Stomach smooth muscle (tissue), 2 donors: ENCODE results near the gene RNF152.
A peak's percentile ranks its signal among the peaks of the same experiment; 100 is the strongest.

Experiments used
- H3K27ac ChIP-seq: one replicate; pipeline ENCODE4 v1.7.0; 2013; ENCODE audit warnings: mild to moderate bottlenecking, low read length, inconsistent platforms
- H3K27me3 ChIP-seq, 2 donors: one replicate each; pipeline ENCODE4 v1.7.0; 2013; ENCODE audit warnings: low read length in 2 of 2; ENCODE audit not compliant: insufficient read depth in 2 of 2, control insufficient read depth in 1 of 2
- H3K36me3 ChIP-seq, 2 donors: one replicate each; pipeline ENCODE4 v1.7.0; 2013; ENCODE audit warnings: low read length in 2 of 2; ENCODE audit not compliant: control insufficient read depth in 2 of 2, insufficient read depth in 2 of 2
- H3K4me1 ChIP-seq: one replicate; pipeline ENCODE4 v1.7.0; 2013; ENCODE audit warnings: low read length; ENCODE audit not compliant: control insufficient read depth, insufficient read depth
- H3K4me3 ChIP-seq, 2 donors: one replicate each; pipeline ENCODE4 v1.7.0; 2013; ENCODE audit warnings: low read length in 2 of 2
- H3K9ac ChIP-seq, 2 donors: one replicate each; pipeline ENCODE4 v1.7.0; 2013; ENCODE audit warnings: low read length in 2 of 2, mild to moderate bottlenecking in 1 of 2
- H3K9me3 ChIP-seq, 2 donors: one replicate each; pipeline ENCODE4 v1.7.0; 2013; ENCODE audit warnings: low read length in 2 of 2; ENCODE audit not compliant: control insufficient read depth in 2 of 2
- donor health status: healthy.
- donor health status: Pancreatic carcinoma.

RNF152 gene

GRCh38 chr18:61893971-61894750 lies 1.4 kb upstream of the RNF152 start:
- Histone ChIP-seq H3K36me3 (no peaks in the 10 kb centered on the region), H3K4me1 (peaks cover 20% of the 10 kb centered on the region), H3K27me3 (no peaks in the 10 kb centered on the region), H3K4me3 (peak overlapping the region; percentile 72 to 85), H3K9me3 (no peaks in the 10 kb centered on the region), H3K9ac (peak overlapping the region; percentile 55 to 63), H3K27ac (peak overlapping the region; percentile 53)

- Histone ChIP-seq H3K9ac (peak overlapping the region; percentile 47 to 63), H3K4me1 (peaks cover 20% of the 10 kb centered on the region), H3K27ac (peak overlapping the region; percentile 31), H3K36me3 (no peaks in the 10 kb centered on the region), H3K27me3 (no peaks in the 10 kb centered on the region), H3K4me3 (peak overlapping the region; percentile 72 to 85), H3K9me3 (no peaks in the 10 kb centered on the region)
Measured at GRCh38 chr18:61893309-61893970, 633 bp upstream of the RNF152 start.

GRCh38 chr18:61891894-61892293 lies 913 bp downstream of the RNF152 start:
- H3K27ac ChIP-seq: no peak overlapping the region
- peaks cover 20% of the 10 kb centered on the region for H3K4me1 ChIP-seq
- H3K36me3 ChIP-seq: peaks cover 0 to 3% of the 10 kb centered on the region in 2 donors

GRCh38 chr18:61891271-61891670 lies 1.5 kb downstream of the RNF152 start:
- H3K4me1 ChIP-seq: peaks cover 19% of the 10 kb centered on the region
- H3K4me3 ChIP-seq: no peak overlapping the region
- peaks cover 0 to 3% of the 10 kb centered on the region in 2 donors for H3K36me3 ChIP-seq
- H3K9ac ChIP-seq: no peak overlapping the region
- H3K27me3 ChIP-seq: no peaks in the 10 kb centered on the region
- no peak overlapping the region for H3K27ac ChIP-seq
- no peaks in the 10 kb centered on the region for H3K9me3 ChIP-seq

More at GRCh38 chr18:61891894-61892293, 913 bp downstream of the RNF152 start:
- H3K9me3 ChIP-seq: no peaks in the 10 kb centered on the region
- no peaks in the 10 kb centered on the region for H3K27me3 ChIP-seq
- H3K9ac ChIP-seq: no peak overlapping the region
- peak overlapping the region in 1 of 2 donors; percentile 85 for H3K4me3 ChIP-seq

- no peak overlapping the region for H3K4me3 ChIP-seq
- no peaks in the 10 kb centered on the region for H3K27me3 ChIP-seq
- no peak overlapping the region for H3K27ac ChIP-seq
- H3K36me3 ChIP-seq: peaks cover 0 to 3% of the 10 kb centered on the region in 2 donors
- H3K9ac ChIP-seq: no peak overlapping the region
- peaks cover 15% of the 10 kb centered on the region for H3K4me1 ChIP-seq
- H3K9me3 ChIP-seq: no peaks in the 10 kb centered on the region
Measured at GRCh38 chr18:61890344-61890743, 2.5 kb downstream of the RNF152 start.

GRCh38 chr18:61889541-61889940 lies 3.3 kb downstream of the RNF152 start:
- H3K4me1 ChIP-seq: peaks cover 10% of the 10 kb centered on the region
- H3K4me3 ChIP-seq: no peak overlapping the region
- peaks cover 0 to 3% of the 10 kb centered on the region in 2 donors for H3K36me3 ChIP-seq
- no peak overlapping the region for H3K27ac ChIP-seq
- H3K9me3 ChIP-seq: no peaks in the 10 kb centered on the region
- H3K27me3 ChIP-seq: no peaks in the 10 kb centered on the region
- H3K9ac ChIP-seq: no peak overlapping the region

GRCh38 chr18:61888622-61889021 lies 4.2 kb downstream of the RNF152 start:
- Histone ChIP-seq H3K36me3 (peaks cover 0 to 3% of the 10 kb centered on the region in 2 donors), H3K27ac (no peak overlapping the region), H3K4me1 (peaks cover 10% of the 10 kb centered on the region)

GRCh38 chr18:61887838-61888237 lies 5.0 kb downstream of the RNF152 start:
- Histone ChIP-seq H3K4me3 (no peak overlapping the region), H3K27me3 (no peaks in the 10 kb centered on the region), H3K27ac (no peak overlapping the region), H3K9ac (no peak overlapping the region), H3K9me3 (no peaks in the 10 kb centered on the region), H3K4me1 (peaks cover 6% of the 10 kb centered on the region), H3K36me3 (peaks cover 0 to 3% of the 10 kb centered on the region in 2 donors)

More at GRCh38 chr18:61888622-61889021, 4.2 kb downstream of the RNF152 start:
- no peak overlapping the region for H3K4me3 ChIP-seq
- no peaks in the 10 kb centered on the region for H3K27me3 ChIP-seq
- no peak overlapping the region for H3K9ac ChIP-seq
- no peaks in the 10 kb centered on the region for H3K9me3 ChIP-seq

- Histone ChIP-seq H3K27me3 (no peaks in the 10 kb centered on the region), H3K9ac (no peak overlapping the region), H3K9me3 (no peaks in the 10 kb centered on the region), H3K4me1 (no peaks in the 10 kb centered on the region), H3K4me3 (no peak overlapping the region), H3K36me3 (peaks cover 0 to 3% of the 10 kb centered on the region in 2 donors), H3K27ac (no peak overlapping the region)
Measured at GRCh38 chr18:61883547-61883946, 9.3 kb downstream of the RNF152 start.

- H3K4me1 ChIP-seq: no peaks in the 10 kb centered on the region
- no peak overlapping the region for H3K4me3 ChIP-seq
- no peaks in the 10 kb centered on the region for H3K9me3 ChIP-seq
- H3K27ac ChIP-seq: no peak overlapping the region
- H3K27me3 ChIP-seq: no peaks in the 10 kb centered on the region
- no peaks in the 10 kb centered on the region for H3K36me3 ChIP-seq
- no peak overlapping the region for H3K9ac ChIP-seq
Measured at GRCh38 chr18:61882296-61883004, 10.4 kb downstream of the RNF152 start.
